ENCODE data around the gene KLRK1.

Gene KLRK1

DNA sequence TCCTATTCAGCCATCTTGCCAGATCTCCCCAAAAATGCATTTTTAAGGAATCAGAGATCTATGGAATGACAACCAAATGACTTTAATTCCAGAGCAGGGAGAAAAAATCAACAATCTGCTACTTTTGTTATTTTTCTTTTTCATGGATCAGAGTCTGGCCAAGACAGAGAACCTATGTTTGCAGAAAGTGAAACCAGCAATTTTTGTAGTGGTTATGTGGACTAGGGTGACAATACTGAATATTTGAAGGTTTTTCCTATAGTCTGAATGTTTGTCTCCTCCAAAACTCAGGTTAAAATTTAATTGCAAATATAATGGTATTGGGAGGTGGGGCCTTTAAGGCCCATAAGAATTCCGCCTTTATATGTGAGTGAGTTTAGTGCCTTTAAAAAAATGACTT, 30.9 kb downstream of the KLRK1 start:
- Histone ChIP-seq H4K91ac (ENCODE audit: low read depth, low read length) (no peak overlapping the region), H3K79me1 (ENCODE audit: low read length) (peaks cover 11% of the 10 kb centered on the region), H3K36me3 (ENCODE audit: control insufficient read depth in 1 of 2, insufficient read depth in 2 of 2, low read length in 2 of 2) (no peaks in the 10 kb centered on the region), H2AFZ (ENCODE audit: insufficient read depth, low read length, poor library complexity) (no peak overlapping the region), H2BK12ac (ENCODE audit: low read length) (no peak overlapping the region), H3K23ac (ENCODE audit: low read length) (no peak overlapping the region), H3K18ac (ENCODE audit: low read length) (no peak overlapping the region), H4K8ac (ENCODE audit: low read depth, low read length) (no peak overlapping the region), H3K4me1 (ENCODE audit: control insufficient read depth in 1 of 2, insufficient read depth in 2 of 2, low read length in 2 of 2) (peaks cover 13 to 21% of the 10 kb centered on the region in 2 experiments), H3K9ac (ENCODE audit: low read length) (no peak overlapping the region), H3K4ac (ENCODE audit: low read depth, low read length) (no peak overlapping the region), H3K27ac (ENCODE audit: low read depth, low read length) (no peak overlapping the region), H2BK5ac (ENCODE audit: low read depth, low read length, poor library complexity) (no peak overlapping the region), H3K27me3 (ENCODE audit: insufficient read depth, low read length) (no peaks in the 10 kb centered on the region), H2AK5ac (ENCODE audit: low read length) (no peak overlapping the region), H3K14ac (ENCODE audit: low read length) (no peak overlapping the region), H3K79me2 (ENCODE audit: control insufficient read depth, insufficient read depth, low read length, poor library complexity) (no peaks in the 10 kb centered on the region), H3K4me2 (ENCODE audit: low read length) (no peak overlapping the region), H4K12ac (ENCODE audit: low read depth, low read length) (no peak overlapping the region), H2BK120ac (ENCODE audit: insufficient read depth, low read length, poor library complexity) (no peak overlapping the region), H3K9me3 (ENCODE audit: insufficient read depth, low read depth, low read length) (no peaks in the 10 kb centered on the region), H3K4me3 (ENCODE audit: low read depth, low read length) (no peak overlapping the region)
- no peak for DNase-seq
- no CpG with 5 or more reads among the region's 1 CpG for WGBS (ENCODE audit: extremely low coverage, insufficient coverage, insufficient read length)

DNA sequence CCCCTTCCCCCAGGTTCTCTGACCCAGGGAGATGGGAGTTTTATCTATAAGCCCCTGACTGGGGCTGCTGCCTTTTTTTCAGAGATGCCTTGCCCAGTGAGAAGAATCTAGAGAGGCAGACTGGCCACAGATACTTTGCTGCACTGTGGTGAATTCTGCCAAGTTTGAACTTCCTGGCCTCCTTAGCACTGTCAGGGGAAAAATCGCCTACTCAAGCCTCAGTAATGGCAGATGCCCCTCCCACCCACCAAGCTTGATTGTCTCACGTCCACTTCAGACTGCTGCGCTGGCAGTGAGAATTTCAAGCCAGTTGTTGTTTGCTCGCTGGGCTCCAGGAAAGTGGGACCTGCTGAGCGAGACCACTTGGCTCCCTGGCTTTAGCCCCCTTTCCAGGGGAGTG, 31.7 kb downstream of the KLRK1 start:
- WGBS (ENCODE audit: extremely low coverage, insufficient coverage, insufficient read length): no CpG with 5 or more reads among the region's 5 CpGs

DNA sequence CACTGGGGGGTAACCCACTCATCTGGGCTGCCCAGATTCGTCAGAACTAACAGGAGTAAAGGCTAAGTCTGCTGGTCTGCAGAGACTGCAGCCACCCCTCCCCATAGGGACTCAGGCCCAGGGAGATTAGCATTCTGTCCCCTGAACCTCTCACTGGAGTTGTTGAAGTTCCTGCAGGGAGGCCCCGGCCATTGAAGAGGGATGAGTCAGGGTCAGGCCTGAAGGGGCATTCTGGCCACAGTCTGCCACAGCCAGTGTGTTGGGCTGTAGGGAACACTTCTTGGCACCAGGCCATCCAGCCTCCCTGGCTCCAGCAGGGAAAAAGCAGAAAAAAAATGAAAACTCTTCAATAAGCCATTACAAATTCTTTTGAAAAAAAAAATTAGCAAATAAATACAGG, 35.3 kb downstream of the KLRK1 start:
- Histone ChIP-seq H4K12ac (ENCODE audit: low read depth, low read length) (no peak overlapping the region), H3K27ac (ENCODE audit: low read depth, low read length) (no peak overlapping the region), H3K4ac (ENCODE audit: low read depth, low read length) (no peak overlapping the region), H2AK5ac (ENCODE audit: low read length) (no peak overlapping the region), H3K23ac (ENCODE audit: low read length) (no peak overlapping the region), H3K4me2 (ENCODE audit: low read length) (no peak overlapping the region), H2AFZ (ENCODE audit: insufficient read depth, low read length, poor library complexity) (no peak overlapping the region), H3K9ac (ENCODE audit: low read length) (no peak overlapping the region), H3K4me1 (ENCODE audit: control insufficient read depth in 1 of 2, insufficient read depth in 2 of 2, low read length in 2 of 2) (peaks cover 5 to 6% of the 10 kb centered on the region in 2 experiments), H2BK120ac (ENCODE audit: insufficient read depth, low read length, poor library complexity) (no peak overlapping the region), H2BK5ac (ENCODE audit: low read depth, low read length, poor library complexity) (no peak overlapping the region), H3K14ac (ENCODE audit: low read length) (no peak overlapping the region), H3K27me3 (ENCODE audit: insufficient read depth, low read length) (no peaks in the 10 kb centered on the region), H3K79me2 (ENCODE audit: control insufficient read depth, insufficient read depth, low read length, poor library complexity) (no peaks in the 10 kb centered on the region), H3K36me3 (ENCODE audit: control insufficient read depth in 1 of 2, insufficient read depth in 2 of 2, low read length in 2 of 2) (no peaks in the 10 kb centered on the region), H4K8ac (ENCODE audit: low read depth, low read length) (no peak overlapping the region), H4K91ac (ENCODE audit: low read depth, low read length) (no peak overlapping the region), H3K4me3 (ENCODE audit: low read depth, low read length) (no peak overlapping the region), H2BK12ac (ENCODE audit: low read length) (no peak overlapping the region), H3K18ac (ENCODE audit: low read length) (no peak overlapping the region), H3K9me3 (ENCODE audit: insufficient read depth, low read depth, low read length) (no peaks in the 10 kb centered on the region), H3K79me1 (ENCODE audit: low read length) (no peaks in the 10 kb centered on the region)
- WGBS (ENCODE audit: extremely low coverage, insufficient coverage, insufficient read length): no CpG with 5 or more reads among the region's 2 CpGs
- no peak for DNase-seq

More for the DNA sequence above, 31.7 kb downstream of the KLRK1 start:
- Histone ChIP-seq H3K4me3 (ENCODE audit: low read depth, low read length) (no peak overlapping the region), H3K36me3 (ENCODE audit: control insufficient read depth in 1 of 2, insufficient read depth in 2 of 2, low read length in 2 of 2) (no peaks in the 10 kb centered on the region), H4K12ac (ENCODE audit: low read depth, low read length) (no peak overlapping the region), H3K4ac (ENCODE audit: low read depth, low read length) (no peak overlapping the region), H3K18ac (ENCODE audit: low read length) (no peak overlapping the region), H2AK5ac (ENCODE audit: low read length) (no peak overlapping the region), H2AFZ (ENCODE audit: insufficient read depth, low read length, poor library complexity) (no peak overlapping the region), H3K4me2 (ENCODE audit: low read length) (no peak overlapping the region), H3K79me2 (ENCODE audit: control insufficient read depth, insufficient read depth, low read length, poor library complexity) (no peaks in the 10 kb centered on the region), H2BK120ac (ENCODE audit: insufficient read depth, low read length, poor library complexity) (no peak overlapping the region), H3K79me1 (ENCODE audit: low read length) (peaks cover 7% of the 10 kb centered on the region), H4K91ac (ENCODE audit: low read depth, low read length) (no peak overlapping the region), H2BK5ac (ENCODE audit: low read depth, low read length, poor library complexity) (no peak overlapping the region), H4K8ac (ENCODE audit: low read depth, low read length) (no peak overlapping the region), H3K23ac (ENCODE audit: low read length) (no peak overlapping the region), H3K9ac (ENCODE audit: low read length) (no peak overlapping the region), H3K27ac (ENCODE audit: low read depth, low read length) (no peak overlapping the region), H3K4me1 (ENCODE audit: control insufficient read depth in 1 of 2, insufficient read depth in 2 of 2, low read length in 2 of 2) (peaks cover 9 to 16% of the 10 kb centered on the region in 2 experiments), H2BK12ac (ENCODE audit: low read length) (no peak overlapping the region), H3K27me3 (ENCODE audit: insufficient read depth, low read length) (no peaks in the 10 kb centered on the region), H3K9me3 (ENCODE audit: insufficient read depth, low read depth, low read length) (no peaks in the 10 kb centered on the region), H3K14ac (ENCODE audit: low read length) (no peak overlapping the region)
- DNase-seq: no peak

DNA sequence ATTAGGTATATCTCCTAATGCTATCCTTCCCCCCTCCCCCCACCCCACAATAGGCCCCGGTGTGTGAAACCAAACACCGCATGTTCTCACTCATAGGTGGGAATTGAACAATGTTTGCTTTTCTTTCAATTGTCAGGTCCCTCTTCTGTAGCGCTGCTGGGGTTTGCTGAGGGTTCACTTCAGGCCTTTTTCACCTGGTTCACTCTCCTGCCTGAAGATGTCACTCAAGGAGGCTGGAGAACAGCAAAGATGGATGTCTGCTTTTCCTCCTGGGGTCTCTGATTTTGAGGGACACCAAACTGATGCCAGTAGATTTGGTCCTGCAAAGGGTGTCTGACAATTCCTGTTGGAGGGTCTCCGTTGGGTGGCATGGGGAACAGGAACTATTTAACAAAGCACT, 35.8 kb downstream of the KLRK1 start:
- Histone ChIP-seq H2AK5ac (ENCODE audit: low read length) (no peak overlapping the region), H2BK5ac (ENCODE audit: low read depth, low read length, poor library complexity) (no peak overlapping the region), H3K4me3 (ENCODE audit: low read depth, low read length) (no peak overlapping the region), H3K79me1 (ENCODE audit: low read length) (no peaks in the 10 kb centered on the region), H2AFZ (ENCODE audit: insufficient read depth, low read length, poor library complexity) (no peak overlapping the region), H3K18ac (ENCODE audit: low read length) (no peak overlapping the region), H3K9ac (ENCODE audit: low read length) (no peak overlapping the region), H4K8ac (ENCODE audit: low read depth, low read length) (no peak overlapping the region), H3K4ac (ENCODE audit: low read depth, low read length) (no peak overlapping the region), H3K27me3 (ENCODE audit: insufficient read depth, low read length) (no peaks in the 10 kb centered on the region), H3K14ac (ENCODE audit: low read length) (no peak overlapping the region), H2BK120ac (ENCODE audit: insufficient read depth, low read length, poor library complexity) (no peak overlapping the region), H3K4me1 (ENCODE audit: control insufficient read depth in 1 of 2, insufficient read depth in 2 of 2, low read length in 2 of 2) (peaks cover 5 to 6% of the 10 kb centered on the region in 2 experiments), H3K36me3 (ENCODE audit: control insufficient read depth in 1 of 2, insufficient read depth in 2 of 2, low read length in 2 of 2) (no peaks in the 10 kb centered on the region), H4K91ac (ENCODE audit: low read depth, low read length) (no peak overlapping the region), H2BK12ac (ENCODE audit: low read length) (no peak overlapping the region), H3K23ac (ENCODE audit: low read length) (no peak overlapping the region), H4K12ac (ENCODE audit: low read depth, low read length) (no peak overlapping the region), H3K27ac (ENCODE audit: low read depth, low read length) (no peak overlapping the region), H3K4me2 (ENCODE audit: low read length) (no peak overlapping the region), H3K9me3 (ENCODE audit: insufficient read depth, low read depth, low read length) (no peaks in the 10 kb centered on the region), H3K79me2 (ENCODE audit: control insufficient read depth, insufficient read depth, low read length, poor library complexity) (no peaks in the 10 kb centered on the region)
- no CpG with 5 or more reads among the region's 4 CpGs for WGBS (ENCODE audit: extremely low coverage, insufficient coverage, insufficient read length)
- DNase-seq: no peak

Measured in trophoblast cell (in vitro differentiated cells and primary cell).